22Rv1 (cell line): Measurements from ENCODE around the gene EEIG2.
A peak's percentile ranks its signal among the peaks of the same experiment; 100 is the strongest.

ENCODE experiments used
- H3K27ac ChIP-seq: fragments of 450-650 bp; 2 replicates; pipeline ENCODE4 v1.5.1; 2017
- ZFX ChIP-seq: fragments of 450-650 bp; IDR thresholded peaks from 2 replicates; pipeline ENCODE4 v1.6.1; 2017; ENCODE audit warnings: antibody characterized with exemption, borderline replicate concordance
- TF ChIP-seq, protein P1 (sequence below): fragments of 450-650 bp; IDR thresholded peaks from 2 replicates; pipeline ENCODE4 v1.5.1; 2017; ENCODE audit warnings: mild to moderate bottlenecking

EEIG2 gene

DNA sequence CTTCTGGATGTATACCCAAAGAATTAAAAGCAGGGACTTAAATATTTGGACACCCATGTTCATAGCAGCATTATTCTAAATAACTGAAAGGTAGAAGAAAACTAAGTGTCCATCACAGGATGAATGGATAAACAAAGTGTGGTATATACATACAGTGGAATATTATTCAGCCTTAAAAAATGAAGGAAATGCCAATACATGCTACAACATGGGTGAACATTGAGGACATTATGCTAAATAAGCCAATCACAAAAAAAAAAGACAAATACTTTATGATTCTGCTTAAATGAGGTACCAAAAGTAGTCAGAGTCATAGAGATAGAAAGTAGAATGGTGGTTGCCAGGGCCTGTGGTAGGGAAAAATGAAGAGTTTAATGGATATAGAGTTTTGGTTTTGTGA lies 14.1 kb downstream of the EEIG2 start:
- H3K27ac ChIP-seq, result no peak overlapping the region
- TF ChIP-seq ZFX, result no peak
- TF ChIP-seq, protein P1, sequence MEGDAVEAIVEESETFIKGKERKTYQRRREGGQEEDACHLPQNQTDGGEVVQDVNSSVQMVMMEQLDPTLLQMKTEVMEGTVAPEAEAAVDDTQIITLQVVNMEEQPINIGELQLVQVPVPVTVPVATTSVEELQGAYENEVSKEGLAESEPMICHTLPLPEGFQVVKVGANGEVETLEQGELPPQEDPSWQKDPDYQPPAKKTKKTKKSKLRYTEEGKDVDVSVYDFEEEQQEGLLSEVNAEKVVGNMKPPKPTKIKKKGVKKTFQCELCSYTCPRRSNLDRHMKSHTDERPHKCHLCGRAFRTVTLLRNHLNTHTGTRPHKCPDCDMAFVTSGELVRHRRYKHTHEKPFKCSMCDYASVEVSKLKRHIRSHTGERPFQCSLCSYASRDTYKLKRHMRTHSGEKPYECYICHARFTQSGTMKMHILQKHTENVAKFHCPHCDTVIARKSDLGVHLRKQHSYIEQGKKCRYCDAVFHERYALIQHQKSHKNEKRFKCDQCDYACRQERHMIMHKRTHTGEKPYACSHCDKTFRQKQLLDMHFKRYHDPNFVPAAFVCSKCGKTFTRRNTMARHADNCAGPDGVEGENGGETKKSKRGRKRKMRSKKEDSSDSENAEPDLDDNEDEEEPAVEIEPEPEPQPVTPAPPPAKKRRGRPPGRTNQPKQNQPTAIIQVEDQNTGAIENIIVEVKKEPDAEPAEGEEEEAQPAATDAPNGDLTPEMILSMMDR, result no peak

- TF ChIP-seq, protein P1, result no peak
- TF ChIP-seq ZFX, result no peak
- H3K27ac ChIP-seq, result no peak overlapping the region
Measured at GRCh38 chr1:108575375-108575774, 15.5 kb downstream of the EEIG2 start.

GRCh38 chr1:108583757-108584427 lies 24.0 kb downstream of the EEIG2 start:
- no peak for TF ChIP-seq ZFX
- TF ChIP-seq, protein P1, result no peak

GRCh38 chr1:108584428-108584856 lies 24.5 kb downstream of the EEIG2 start:
- peak overlapping the region; percentile 30; the same call in 1 of the 2 replicates for H3K27ac ChIP-seq

More at GRCh38 chr1:108583757-108584427, 24.0 kb downstream of the EEIG2 start:
- H3K27ac ChIP-seq, result peak overlapping the region; percentile 30; the same call in 1 of the 2 replicates

DNA sequence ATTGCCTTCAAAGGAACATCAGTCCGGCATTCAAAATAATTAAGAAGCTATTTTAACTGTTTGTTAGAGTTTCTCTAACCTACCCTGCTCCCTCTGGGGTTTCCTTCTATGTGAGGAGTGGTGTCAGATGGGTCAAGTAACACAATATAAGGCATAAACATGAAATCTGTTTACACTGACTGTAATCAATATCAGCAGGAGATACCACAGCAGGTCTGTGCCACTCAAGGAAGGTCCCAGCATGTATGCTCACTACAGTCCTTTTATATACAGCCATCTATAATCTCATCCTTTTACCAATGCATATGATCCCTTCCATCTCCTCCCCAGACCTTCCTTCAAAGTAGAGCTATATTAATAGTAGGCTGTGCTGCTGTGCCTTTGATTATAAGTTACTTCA lies 25.4 kb downstream of the EEIG2 start:
- no peak overlapping the region for H3K27ac ChIP-seq
- no peak for TF ChIP-seq ZFX
- TF ChIP-seq, protein P1, result no peak

More at GRCh38 chr1:108584428-108584856, 24.5 kb downstream of the EEIG2 start:
- no peak for TF ChIP-seq ZFX
- TF ChIP-seq, protein P1, result no peak

- TF ChIP-seq ZFX, result no peak
- TF ChIP-seq, protein P1, result no peak
- no peak overlapping the region for H3K27ac ChIP-seq
Measured at GRCh38 chr1:108590441-108590840, 30.5 kb downstream of the EEIG2 start.

DNA sequence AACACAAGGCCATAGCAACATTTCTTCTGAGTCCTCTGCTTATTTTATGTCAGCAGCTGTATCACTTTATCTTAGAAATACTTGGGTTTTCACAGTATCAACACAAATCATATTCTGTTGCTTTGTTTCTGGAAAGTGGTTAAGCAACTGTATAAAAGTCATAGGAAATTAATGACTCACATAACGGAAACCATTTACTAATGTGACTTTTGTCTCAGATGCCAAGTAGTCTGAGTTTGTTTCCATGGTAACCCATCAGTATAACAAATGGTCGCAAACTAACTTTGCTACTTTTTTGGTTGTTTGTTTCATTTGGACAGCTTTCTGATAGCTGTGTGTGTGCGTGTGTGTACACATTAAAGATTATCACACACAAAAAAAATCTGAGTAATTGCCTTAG lies 31.1 kb downstream of the EEIG2 start:
- no peak overlapping the region for H3K27ac ChIP-seq
- no peak for TF ChIP-seq ZFX
- TF ChIP-seq, protein P1, result no peak
